Superior temporal gyrus (tissue), 1 donor: ENCODE data around the gene SELPLG.
"Not testable (repeated sequence)": the region's sequence is repeated elsewhere in the genome, so short reads cannot be mapped to it uniquely, and the experiment has no call there.

Source experiments
- DNase-seq: peaks from one replicate; pipeline ENCODE4 v3.0.0-alpha.2; 2016; ENCODE audit errors: extremely low spot score

Gene SELPLG

GRCh38 chr12:108638141-108638827 is 4.6 kb upstream of the SELPLG start:
- DNase-seq = peak; percentile 81

- no peak for DNase-seq
Measured at GRCh38 chr12:108637222-108637971, 3.7 kb upstream of the SELPLG start.

- DNase-seq = no peak
Measured at GRCh38 chr12:108635997-108636808, 2.5 kb upstream of the SELPLG start.

- no peak for DNase-seq
Measured at GRCh38 chr12:108635201-108635996, 1.7 kb upstream of the SELPLG start.

- DNase-seq = no peak
Measured at GRCh38 chr12:108634341-108634751, 652 bp upstream of the SELPLG start.

- no peak for DNase-seq
Measured at GRCh38 chr12:108633081-108633533, 587 bp downstream of the SELPLG start.

- DNase-seq = not testable (repeated sequence)
Measured at GRCh38 chr12:108631261-108631660, 2.4 kb downstream of the SELPLG start.

GRCh38 chr12:108630481-108631207 is 3.0 kb downstream of the SELPLG start:
- no peak for DNase-seq

- DNase-seq = no peak
Measured at GRCh38 chr12:108629824-108630476, 3.7 kb downstream of the SELPLG start.

- no peak for DNase-seq
Measured at GRCh38 chr12:108629151-108629550, 4.5 kb downstream of the SELPLG start.

GRCh38 chr12:108627134-108627920 is 6.4 kb downstream of the SELPLG start:
- DNase-seq = no peak

GRCh38 chr12:108625228-108625627 is 8.5 kb downstream of the SELPLG start:
- DNase-seq = no peak

GRCh38 chr12:108623577-108623976 is 10.1 kb downstream of the SELPLG start:
- DNase-seq = no peak

GRCh38 chr12:108622921-108623514 is 10.7 kb downstream of the SELPLG start:
- DNase-seq = no peak

- DNase-seq = no peak
Measured at GRCh38 chr12:108622421-108622820, 11.3 kb downstream of the SELPLG start.

- DNase-seq = no peak
Measured at GRCh38 chr12:108621161-108621560, 12.5 kb downstream of the SELPLG start.

- DNase-seq = no peak
Measured at GRCh38 chr12:108620236-108620879, 13.3 kb downstream of the SELPLG start.

- no peak for DNase-seq
Measured at GRCh38 chr12:108619369-108620160, 14.1 kb downstream of the SELPLG start.
